BJ (cell line): ENCODE results near the gene P3H1. TPM values are rescaled to one million over a fixed set of nuclear protein-coding genes. Genes with fewer than 3 reads are reported as not detected.

ENCODE experiments used
- CTCF ChIA-PET: fragments of 350-600 bp; formaldehyde crosslinking; extraction: SDS; loops from one replicate; lab custom pipeline; 2021; ENCODE audit warnings: antibody characterized with exemption, inconsistent platforms; lab: Yijun Ruan, JAX
- POLR2A ChIA-PET: fragments of 300-600 bp; sonication (Branson Sonifier 250); formaldehyde crosslinking; extraction: SDS; loops from one replicate; lab custom pipeline; 2021; ENCODE audit warnings: antibody characterized with exemption; lab: Charles Lee
- DNase-seq: peaks from one replicate; pipeline ENCODE4 v3.0.0-alpha.2; 2011; ENCODE audit warnings: low read depth
- H3K27me3 ChIP-seq: 2 replicates; pipeline ENCODE4 v1.6.0; 2011; ENCODE audit warnings: low read length; ENCODE audit not compliant: control insufficient read depth, insufficient read depth
- H3K36me3 ChIP-seq: 2 replicates; pipeline ENCODE4 v1.5.1; 2011; ENCODE audit warnings: low read length; ENCODE audit not compliant: control insufficient read depth, insufficient read depth
- H3K4me3 ChIP-seq: 2 replicates; pipeline ENCODE4 v1.5.1; 2011; ENCODE audit warnings: low read depth, mild to moderate bottlenecking, control low read depth, low read length
- polyA plus RNA-seq: library from polyadenylated mRNA; depleted of rRNA; stranded (reverse); fragments of >200 nt; gene quantifications from 2 replicates; pipeline ENCODE4 v1.2.3, GENCODE V29; 2011; rRNA removed
- TF ChIP-seq, protein P1 (sequence below): IDR thresholded peaks from 2 replicates; pipeline ENCODE4 v1.5.1; 2011; ENCODE audit warnings: low read depth, mild to moderate bottlenecking, control low read depth, inconsistent platforms, low read length, moderate library complexity; ENCODE audit not compliant: insufficient read depth

P3H1 gene
- polyA plus RNA-seq, 1 experiment, result 228 TPM

DNA sequence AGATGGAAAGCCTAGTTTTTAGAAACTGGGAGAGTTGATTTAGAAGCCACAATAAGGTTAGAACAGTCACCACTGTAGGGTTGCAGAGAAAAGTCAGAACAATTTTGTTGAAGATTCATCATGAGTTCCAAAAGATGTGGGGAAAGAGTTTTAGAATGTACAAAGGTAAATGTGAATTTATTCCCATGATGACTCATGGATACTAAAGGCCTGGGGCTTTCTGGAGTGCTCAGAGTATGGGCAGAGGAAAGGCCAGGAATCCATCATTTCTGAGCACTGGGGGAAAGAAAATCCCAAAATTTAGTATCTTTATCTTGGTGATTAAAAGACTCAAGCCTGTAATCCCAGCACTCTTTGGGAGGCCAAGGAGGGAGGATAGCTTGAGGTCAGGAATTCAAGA, 66.8 kb downstream of the P3H1 start:
- ChIA-PET POLR2A (no interaction called here), CTCF (no interaction called here)
- Histone ChIP-seq H3K4me3 (no peak overlapping the region), H3K27me3 (no peaks in the 10 kb centered on the region), H3K36me3 (peaks cover 12% of the 10 kb centered on the region)
- DNase-seq, result no peak
- TF ChIP-seq, protein P1, sequence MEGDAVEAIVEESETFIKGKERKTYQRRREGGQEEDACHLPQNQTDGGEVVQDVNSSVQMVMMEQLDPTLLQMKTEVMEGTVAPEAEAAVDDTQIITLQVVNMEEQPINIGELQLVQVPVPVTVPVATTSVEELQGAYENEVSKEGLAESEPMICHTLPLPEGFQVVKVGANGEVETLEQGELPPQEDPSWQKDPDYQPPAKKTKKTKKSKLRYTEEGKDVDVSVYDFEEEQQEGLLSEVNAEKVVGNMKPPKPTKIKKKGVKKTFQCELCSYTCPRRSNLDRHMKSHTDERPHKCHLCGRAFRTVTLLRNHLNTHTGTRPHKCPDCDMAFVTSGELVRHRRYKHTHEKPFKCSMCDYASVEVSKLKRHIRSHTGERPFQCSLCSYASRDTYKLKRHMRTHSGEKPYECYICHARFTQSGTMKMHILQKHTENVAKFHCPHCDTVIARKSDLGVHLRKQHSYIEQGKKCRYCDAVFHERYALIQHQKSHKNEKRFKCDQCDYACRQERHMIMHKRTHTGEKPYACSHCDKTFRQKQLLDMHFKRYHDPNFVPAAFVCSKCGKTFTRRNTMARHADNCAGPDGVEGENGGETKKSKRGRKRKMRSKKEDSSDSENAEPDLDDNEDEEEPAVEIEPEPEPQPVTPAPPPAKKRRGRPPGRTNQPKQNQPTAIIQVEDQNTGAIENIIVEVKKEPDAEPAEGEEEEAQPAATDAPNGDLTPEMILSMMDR, result no peak

DNA sequence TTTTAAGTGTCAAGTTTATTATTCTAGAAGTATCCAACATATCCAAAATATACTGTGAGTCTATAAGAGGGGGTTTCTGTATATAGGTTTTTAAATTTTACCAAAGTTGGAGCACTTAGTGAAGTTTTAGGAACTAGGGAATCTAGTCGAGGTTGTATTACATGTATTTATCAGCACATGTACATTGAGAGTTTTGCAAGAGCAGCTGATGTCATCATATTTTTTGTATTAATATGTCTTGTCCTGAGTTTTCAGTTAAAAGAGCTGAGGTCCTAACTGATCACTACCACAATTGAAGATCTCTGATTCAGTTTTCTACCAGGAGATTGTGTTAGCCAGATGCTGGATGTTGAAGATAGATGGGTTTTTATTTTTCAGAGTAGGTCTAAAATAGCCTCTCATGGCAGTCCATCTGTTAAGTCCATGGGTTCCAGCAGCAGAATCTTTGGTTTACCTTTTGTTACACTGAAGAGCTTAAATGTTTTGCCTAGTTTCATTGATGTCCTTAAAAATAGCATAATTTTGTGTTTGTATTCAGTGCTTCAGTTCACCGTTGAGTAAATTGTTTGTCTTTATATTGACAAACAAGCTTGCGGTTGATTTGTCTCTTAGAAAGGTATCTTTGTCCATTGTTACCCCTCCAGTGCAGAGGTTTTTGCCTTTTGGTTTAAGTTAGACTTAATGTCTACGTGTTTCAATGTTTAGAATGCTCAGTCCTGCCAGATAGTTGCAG, 68.6 kb downstream of the P3H1 start:
- TF ChIP-seq, protein P1, result no peak
- no peaks in the 10 kb centered on the region for H3K27me3 ChIP-seq
- H3K4me3 ChIP-seq, result no peak overlapping the region
- DNase-seq, result no peak
- CTCF ChIA-PET, result interaction anchor here (0.6 kb wide), 1 partner anchor 40 kb away, joined by 3 read pairs; no protein-coding TSS in a partner anchor
- H3K36me3 ChIP-seq, result peaks cover 11% of the 10 kb centered on the region
- POLR2A ChIA-PET, result no interaction called here

Other genes starting within 250 kb of the P3H1 start
- gene PPIH, start 108.6 kb downstream of the P3H1 start, polyA plus RNA-seq, result 20.3 and 37.6 TPM in 2 replicates
- gene YBX1, start 84.6 kb downstream of the P3H1 start, polyA plus RNA-seq, result 387 and 486 TPM in 2 replicates
- gene CLDN19, start 26.8 kb downstream of the P3H1 start, polyA plus RNA-seq, result not detected in 2 replicates
- 2.0 and 4.2 TPM in 2 replicates for gene C1orf50, start 221 bp upstream of the P3H1 start, polyA plus RNA-seq
- gene TMEM269, start 18.0 kb upstream of the P3H1 start, polyA plus RNA-seq, result not detected in 2 replicates
- 24.4 and 26.5 TPM in 2 replicates for gene ERMAP, start 50.1 kb upstream of the P3H1 start, polyA plus RNA-seq
- gene SVBP, start 50.4 kb upstream of the P3H1 start, polyA plus RNA-seq, result 10.5 and 20.2 TPM in 2 replicates
- 4.8 and 5.6 TPM in 2 replicates for gene ZNF691, start 79.6 kb upstream of the P3H1 start, polyA plus RNA-seq
- gene SLC2A1, start 191.8 kb upstream of the P3H1 start, polyA plus RNA-seq, result 100 and 193 TPM in 2 replicates